HG02571 (cell line): ENCODE data around the gene EIF2B4.
A peak's percentile ranks its signal among the peaks of the same experiment; 100 is the strongest.

ENCODE experiments used
- ATAC-seq: cut with Tn5 transposase; IDR thresholded peaks from one replicate; pipeline ENCODE4 v1.9.1; 2021; ENCODE audit warnings: mild to moderate bottlenecking, moderate library complexity; ENCODE audit not compliant: unreplicated experiment

The EIF2B4 gene

GRCh38 chr2:27370026-27370815, at the start of gene EIF2B4, which contains the start of gene SNX17:
Gene EIF2B4, minus strand, starts transcription at chr2:27370338. Its CDS starts 24 bp downstream, at chr2:27370314.
Gene SNX17, plus strand, starts transcription at chr2:27370616. Its CDS starts 128 bp downstream, at chr2:27370744.
- peak; percentile 91 for ATAC-seq

GRCh38 chr2:27416151-27416550, 46.0 kb upstream of the EIF2B4 start:
- no peak for ATAC-seq

- no peak for ATAC-seq
Measured at GRCh38 chr2:27412419-27413152, 42.4 kb upstream of the EIF2B4 start.

GRCh38 chr2:27409321-27410073, 39.4 kb upstream of the EIF2B4 start, which contains the start of gene PPM1G:
Gene PPM1G, minus strand, starts transcription at chr2:27409591. Its CDS starts 169 bp downstream, at chr2:27409422.
- ATAC-seq = peak; percentile 91

- ATAC-seq = peak; percentile 31
Measured at GRCh38 chr2:27408601-27409320, 38.6 kb upstream of the EIF2B4 start.

- ATAC-seq = no peak
Measured at GRCh38 chr2:27407798-27408491, 37.8 kb upstream of the EIF2B4 start.

GRCh38 chr2:27400348-27401135, 30.4 kb upstream of the EIF2B4 start:
- no peak for ATAC-seq

GRCh38 chr2:27398962-27399361, 28.8 kb upstream of the EIF2B4 start:
- no peak for ATAC-seq

- no peak for ATAC-seq
Measured at GRCh38 chr2:27393225-27393624, 23.1 kb upstream of the EIF2B4 start.

GRCh38 chr2:27390822-27391679, 20.9 kb upstream of the EIF2B4 start:
- no peak for ATAC-seq

GRCh38 chr2:27381577-27382181, 11.5 kb upstream of the EIF2B4 start:
- ATAC-seq = no peak

GRCh38 chr2:27380626-27381545, 10.7 kb upstream of the EIF2B4 start, which contains the start of gene ZNF513:
Gene ZNF513, minus strand, starts transcription at chr2:27380734. Its CDS starts 208 bp downstream, at chr2:27380526.
- peak; percentile 85 for ATAC-seq

- peak; percentile 27 for ATAC-seq
Measured at GRCh38 chr2:27379836-27380625, 9.9 kb upstream of the EIF2B4 start.

- ATAC-seq = no peak
Measured at GRCh38 chr2:27379383-27379835, 9.3 kb upstream of the EIF2B4 start.

GRCh38 chr2:27378809-27379290, 8.7 kb upstream of the EIF2B4 start:
- ATAC-seq = no peak
